Measurements from ENCODE around the gene PYHIN1. TPM values are rescaled to one million over a fixed set of nuclear protein-coding genes. Genes with fewer than 3 reads are reported as not detected.

The PYHIN1 gene
- total RNA-seq, 1 donor: not detected

DNA sequence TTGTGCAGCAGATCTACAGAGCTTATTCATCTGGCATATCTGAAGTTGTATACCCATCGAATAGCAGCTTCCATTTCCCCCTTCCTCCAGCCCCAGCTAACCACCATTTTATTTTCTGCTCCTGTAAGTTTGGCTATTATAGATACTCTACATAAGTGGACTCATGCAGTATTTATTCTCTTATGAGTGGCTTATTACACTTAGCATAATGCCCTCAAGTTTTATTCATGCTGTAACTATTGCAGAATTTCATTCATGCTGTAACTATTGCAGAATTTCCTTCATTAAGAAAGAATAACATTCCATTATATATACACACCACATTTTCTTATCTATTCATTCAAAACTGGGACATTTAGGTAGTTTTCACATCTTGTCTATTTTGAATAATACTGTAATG lies 47.9 kb downstream of the PYHIN1 start:
- H3K27me3 ChIP-seq (ENCODE audit: insufficient read depth, low read length): no peaks in the 10 kb centered on the region
- no peaks in the 10 kb centered on the region for H3K36me3 ChIP-seq (ENCODE audit: insufficient read depth, low read length)
- no peaks in the 10 kb centered on the region for H3K79me2 ChIP-seq (ENCODE audit: insufficient read depth, low read length)
- no peak overlapping the region for H3K27ac ChIP-seq (ENCODE audit: low read depth, low read length)
- H3K4me3 ChIP-seq (ENCODE audit: insufficient read depth, low read length): no peak overlapping the region
- no peak for DNase-seq (ENCODE audit: insufficient read length, low spot score, missing footprints)
- H2AFZ ChIP-seq (ENCODE audit: low read length): no peak overlapping the region
- no peaks in the 10 kb centered on the region for H3K9me3 ChIP-seq (ENCODE audit: low read depth, low read length)
- H4K20me1 ChIP-seq (ENCODE audit: insufficient read depth, low read length): no peaks in the 10 kb centered on the region
- H3K4me1 ChIP-seq (ENCODE audit: insufficient read depth, low read length): no peaks in the 10 kb centered on the region
- no peak overlapping the region for H3K4me2 ChIP-seq (ENCODE audit: insufficient read depth, low read length)
- TF ChIP-seq, protein P1, sequence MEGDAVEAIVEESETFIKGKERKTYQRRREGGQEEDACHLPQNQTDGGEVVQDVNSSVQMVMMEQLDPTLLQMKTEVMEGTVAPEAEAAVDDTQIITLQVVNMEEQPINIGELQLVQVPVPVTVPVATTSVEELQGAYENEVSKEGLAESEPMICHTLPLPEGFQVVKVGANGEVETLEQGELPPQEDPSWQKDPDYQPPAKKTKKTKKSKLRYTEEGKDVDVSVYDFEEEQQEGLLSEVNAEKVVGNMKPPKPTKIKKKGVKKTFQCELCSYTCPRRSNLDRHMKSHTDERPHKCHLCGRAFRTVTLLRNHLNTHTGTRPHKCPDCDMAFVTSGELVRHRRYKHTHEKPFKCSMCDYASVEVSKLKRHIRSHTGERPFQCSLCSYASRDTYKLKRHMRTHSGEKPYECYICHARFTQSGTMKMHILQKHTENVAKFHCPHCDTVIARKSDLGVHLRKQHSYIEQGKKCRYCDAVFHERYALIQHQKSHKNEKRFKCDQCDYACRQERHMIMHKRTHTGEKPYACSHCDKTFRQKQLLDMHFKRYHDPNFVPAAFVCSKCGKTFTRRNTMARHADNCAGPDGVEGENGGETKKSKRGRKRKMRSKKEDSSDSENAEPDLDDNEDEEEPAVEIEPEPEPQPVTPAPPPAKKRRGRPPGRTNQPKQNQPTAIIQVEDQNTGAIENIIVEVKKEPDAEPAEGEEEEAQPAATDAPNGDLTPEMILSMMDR (IDR thresholded peaks at IDR 0.05; ENCODE audit: extremely low read depth, low read depth, low read length): no peak

DNA sequence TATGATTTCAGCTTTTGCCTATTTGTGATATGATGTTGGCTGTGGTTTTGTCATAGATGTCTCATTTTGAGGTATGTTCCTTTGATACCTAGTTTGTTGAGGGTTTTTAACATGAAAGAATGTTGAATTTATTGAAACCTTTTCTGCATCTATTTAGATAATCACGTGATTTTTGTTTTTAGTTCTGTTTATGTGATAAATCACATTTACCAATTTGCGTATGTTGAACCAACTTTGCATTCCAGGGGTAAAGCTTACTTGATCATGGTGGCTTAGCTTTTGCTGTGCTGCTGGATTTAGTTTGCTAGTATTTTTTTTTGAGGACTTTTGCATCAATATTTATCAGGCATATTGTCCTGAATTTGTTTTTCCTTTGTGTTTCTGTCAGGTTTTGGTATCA lies 51.9 kb downstream of the PYHIN1 start:
- TF ChIP-seq, protein P1 (IDR thresholded peaks at IDR 0.05; ENCODE audit: extremely low read depth, low read depth, low read length): no peak
- no peaks in the 10 kb centered on the region for H3K27me3 ChIP-seq (ENCODE audit: insufficient read depth, low read length)
- no peaks in the 10 kb centered on the region for H3K36me3 ChIP-seq (ENCODE audit: insufficient read depth, low read length)
- H3K79me2 ChIP-seq (ENCODE audit: insufficient read depth, low read length): no peaks in the 10 kb centered on the region
- H2AFZ ChIP-seq (ENCODE audit: low read length): no peak overlapping the region
- H4K20me1 ChIP-seq (ENCODE audit: insufficient read depth, low read length): no peaks in the 10 kb centered on the region
- H3K4me3 ChIP-seq (ENCODE audit: insufficient read depth, low read length): no peak overlapping the region
- H3K9me3 ChIP-seq (ENCODE audit: low read depth, low read length): no peaks in the 10 kb centered on the region
- H3K27ac ChIP-seq (ENCODE audit: low read depth, low read length): no peak overlapping the region
- H3K4me1 ChIP-seq (ENCODE audit: insufficient read depth, low read length): no peaks in the 10 kb centered on the region
- no peak for DNase-seq (ENCODE audit: insufficient read length, low spot score, missing footprints)
- H3K4me2 ChIP-seq (ENCODE audit: insufficient read depth, low read length): no peak overlapping the region

DNA sequence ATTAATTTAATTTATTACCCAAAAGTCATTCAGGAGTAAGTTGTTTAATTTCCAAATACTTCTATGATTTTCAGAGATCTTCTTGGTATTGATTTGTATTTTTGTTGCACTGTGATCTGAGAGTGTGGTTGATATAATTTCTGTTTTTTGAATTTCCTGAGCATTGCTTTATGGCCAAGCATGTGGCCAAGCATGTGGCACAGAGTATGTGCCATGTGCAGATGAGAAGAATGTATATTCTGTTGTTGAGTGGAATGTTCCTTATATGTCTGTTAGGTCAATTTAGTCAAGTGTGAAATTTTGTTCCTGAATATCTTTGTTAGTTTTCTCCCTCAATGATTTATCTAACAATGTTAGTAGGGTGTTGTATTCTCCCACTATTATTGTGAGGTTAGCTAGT lies 53.0 kb downstream of the PYHIN1 start:
- no peak for DNase-seq (ENCODE audit: insufficient read length, low spot score, missing footprints)
- H2AFZ ChIP-seq (ENCODE audit: low read length): no peak overlapping the region
- H3K4me2 ChIP-seq (ENCODE audit: insufficient read depth, low read length): no peak overlapping the region
- TF ChIP-seq, protein P1 (IDR thresholded peaks at IDR 0.05; ENCODE audit: extremely low read depth, low read depth, low read length): no peak
- no peaks in the 10 kb centered on the region for H3K79me2 ChIP-seq (ENCODE audit: insufficient read depth, low read length)
- no peaks in the 10 kb centered on the region for H3K27me3 ChIP-seq (ENCODE audit: insufficient read depth, low read length)
- H3K4me3 ChIP-seq (ENCODE audit: insufficient read depth, low read length): no peak overlapping the region
- no peak overlapping the region for H3K27ac ChIP-seq (ENCODE audit: low read depth, low read length)
- no peaks in the 10 kb centered on the region for H3K4me1 ChIP-seq (ENCODE audit: insufficient read depth, low read length)
- H3K36me3 ChIP-seq (ENCODE audit: insufficient read depth, low read length): no peaks in the 10 kb centered on the region
- no peaks in the 10 kb centered on the region for H3K9me3 ChIP-seq (ENCODE audit: low read depth, low read length)
- no peaks in the 10 kb centered on the region for H4K20me1 ChIP-seq (ENCODE audit: insufficient read depth, low read length)

DNA sequence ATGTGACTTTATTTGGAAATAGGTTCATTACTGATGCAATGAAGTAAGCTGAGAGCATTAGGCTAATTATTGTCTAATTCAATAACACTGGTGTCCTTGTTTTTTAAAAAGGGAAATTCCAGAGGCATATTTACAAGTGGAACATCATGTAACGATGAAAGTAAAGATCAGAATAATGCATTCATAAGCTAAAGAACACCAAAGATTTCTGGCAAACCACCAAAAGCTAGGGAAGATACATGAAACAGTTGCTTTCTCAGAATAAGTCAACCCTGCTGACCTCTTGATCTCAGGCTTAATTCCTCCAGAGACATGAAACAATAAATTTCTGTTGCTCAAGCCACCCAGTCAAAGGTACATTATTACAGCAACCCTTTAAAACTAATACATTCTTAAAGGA lies 58.1 kb downstream of the PYHIN1 start:
- no peak for DNase-seq (ENCODE audit: insufficient read length, low spot score, missing footprints)
- no peaks in the 10 kb centered on the region for H3K4me1 ChIP-seq (ENCODE audit: insufficient read depth, low read length)
- no peaks in the 10 kb centered on the region for H3K36me3 ChIP-seq (ENCODE audit: insufficient read depth, low read length)
- no peak overlapping the region for H3K4me3 ChIP-seq (ENCODE audit: insufficient read depth, low read length)
- H3K4me2 ChIP-seq (ENCODE audit: insufficient read depth, low read length): no peak overlapping the region
- H3K79me2 ChIP-seq (ENCODE audit: insufficient read depth, low read length): no peaks in the 10 kb centered on the region
- H4K20me1 ChIP-seq (ENCODE audit: insufficient read depth, low read length): no peaks in the 10 kb centered on the region
- H3K27me3 ChIP-seq (ENCODE audit: insufficient read depth, low read length): no peaks in the 10 kb centered on the region
- TF ChIP-seq, protein P1 (IDR thresholded peaks at IDR 0.05; ENCODE audit: extremely low read depth, low read depth, low read length): no peak
- H3K27ac ChIP-seq (ENCODE audit: low read depth, low read length): no peak overlapping the region
- H2AFZ ChIP-seq (ENCODE audit: low read length): no peak overlapping the region
- no peaks in the 10 kb centered on the region for H3K9me3 ChIP-seq (ENCODE audit: low read depth, low read length)

Measured in osteoblast (primary cell).